ENCODE data around the gene FLT1.

FLT1 gene

DNA sequence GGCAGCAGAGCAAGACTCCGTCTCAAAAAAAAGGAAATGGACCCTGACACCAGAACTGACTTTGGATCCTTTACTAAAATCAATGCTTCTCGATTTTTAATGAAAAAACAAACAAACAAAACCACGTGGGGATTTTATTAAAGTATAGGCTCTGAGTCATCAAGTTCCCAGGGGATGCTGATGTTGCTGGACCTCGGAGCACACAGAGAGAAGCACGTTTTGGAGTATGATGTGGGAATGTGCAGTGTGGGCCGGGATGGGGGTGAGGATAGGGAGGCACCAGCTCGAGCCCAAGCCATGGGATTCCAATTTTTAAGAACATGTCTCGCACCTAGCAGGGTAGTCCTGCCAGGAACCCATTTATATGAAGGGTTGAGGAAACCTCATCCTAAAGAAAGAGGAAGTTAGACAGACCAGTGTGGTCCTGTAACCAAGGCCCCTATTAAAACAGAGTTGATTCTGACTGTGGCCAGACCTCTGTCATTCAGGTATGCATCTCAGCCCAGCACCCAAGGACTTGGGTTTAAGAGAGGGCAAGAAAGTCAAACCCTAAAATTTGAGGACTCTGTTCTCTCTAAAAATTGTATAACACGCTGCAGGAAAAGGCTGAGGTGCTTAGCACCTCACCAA, 6.4 kb downstream of the FLT1 start:
- H3K4me3 ChIP-seq (ENCODE audit: low read depth, low read length), result no peak overlapping the region

DNA sequence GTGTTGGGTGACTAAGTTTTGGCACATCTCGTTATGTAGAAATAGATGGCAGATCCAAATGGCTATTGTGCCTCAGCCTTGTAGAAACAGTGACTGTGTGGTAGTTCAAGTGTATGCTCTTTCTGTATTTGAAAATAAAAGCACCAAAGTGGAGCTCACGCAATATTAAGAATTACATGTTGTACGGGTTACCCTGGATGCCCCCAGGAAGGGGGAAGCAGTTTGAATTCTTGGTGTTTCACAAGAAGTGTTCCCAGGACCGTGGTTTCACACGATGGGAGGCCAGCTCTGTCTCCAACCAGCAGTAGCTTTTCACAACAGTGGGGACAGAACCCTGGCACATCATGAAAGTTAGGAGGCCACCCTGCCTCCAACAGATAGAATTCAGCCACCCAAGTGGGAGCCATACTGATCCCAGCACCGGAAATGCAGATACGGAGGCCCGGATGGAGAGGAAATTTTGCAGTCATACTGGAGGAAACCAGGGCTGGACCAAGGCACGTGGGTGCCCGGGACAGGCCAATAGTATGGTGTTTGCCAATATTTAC, 8.9 kb downstream of the FLT1 start:
- no peak overlapping the region for H3K4me3 ChIP-seq (ENCODE audit: low read depth, low read length)

DNA sequence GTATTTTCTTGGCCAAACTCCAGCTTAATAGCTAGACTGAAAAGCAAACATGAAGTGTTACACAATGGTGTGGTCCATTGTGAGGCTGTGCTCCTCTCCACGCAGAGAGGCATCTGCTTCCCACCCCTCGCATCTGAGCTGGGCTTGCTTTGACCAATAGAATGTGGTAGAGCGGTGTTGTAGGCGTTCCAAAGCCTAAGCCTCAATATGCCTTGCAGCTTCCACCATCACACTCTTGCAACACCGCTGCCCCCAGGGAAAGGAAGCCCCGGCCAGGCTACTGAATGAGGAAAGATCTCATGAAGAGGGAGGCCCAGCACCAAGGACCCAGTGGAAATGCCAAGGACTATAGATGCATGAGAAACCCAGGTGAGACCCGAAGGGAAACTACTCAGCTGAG, 9.4 kb downstream of the FLT1 start:
- H3K4me3 ChIP-seq (ENCODE audit: low read depth, low read length), result no peak overlapping the region

DNA sequence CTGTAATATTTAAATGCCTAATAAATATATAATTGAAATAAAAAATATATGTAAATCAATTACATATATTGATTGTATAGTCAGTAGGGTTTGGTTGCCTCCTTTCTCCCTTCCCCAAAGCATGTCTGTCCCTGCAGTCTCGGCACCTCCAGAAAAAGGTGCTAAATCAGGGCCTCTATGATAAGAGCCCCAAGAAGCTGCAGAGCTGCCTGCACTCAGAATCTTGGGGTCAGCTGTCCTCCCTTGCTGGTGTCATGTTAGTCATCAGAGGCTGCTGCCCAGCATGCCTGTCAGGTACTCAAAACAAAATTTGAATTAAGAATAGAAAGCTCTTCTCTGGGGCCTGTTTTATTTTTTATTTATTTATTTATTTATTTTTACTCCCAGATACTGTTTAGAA, 9.8 kb downstream of the FLT1 start:
- H3K4me3 ChIP-seq (ENCODE audit: low read depth, low read length), result no peak overlapping the region

DNA sequence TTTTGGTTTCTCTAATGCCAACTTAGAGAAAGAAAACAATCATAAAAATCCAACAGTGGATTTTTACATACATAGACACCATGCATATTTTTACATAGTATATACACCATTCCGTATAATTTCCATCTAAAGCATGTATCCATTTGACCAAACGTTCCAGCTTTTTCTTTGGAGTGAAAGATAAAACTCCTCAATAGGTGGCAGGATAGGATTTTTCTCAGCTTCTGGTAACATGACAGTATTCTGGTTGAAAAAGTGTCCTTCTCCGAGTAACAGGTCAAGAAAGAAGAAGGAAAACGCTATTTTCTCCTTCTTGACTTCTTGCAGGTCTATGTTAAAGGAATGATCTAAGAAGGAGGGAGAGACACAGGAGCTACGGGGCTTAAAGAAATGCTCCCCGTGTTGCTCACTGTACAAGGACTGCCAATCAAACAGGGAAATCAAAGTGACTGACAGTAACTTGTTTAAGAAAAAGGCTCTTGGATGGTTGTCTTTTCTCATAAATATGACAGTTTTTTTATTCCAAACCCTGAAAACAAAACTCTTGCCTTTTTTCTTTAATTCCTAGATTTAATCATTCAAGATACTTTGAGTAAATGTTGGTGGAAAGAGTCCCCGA, 11.5 kb downstream of the FLT1 start:
- H3K4me3 ChIP-seq (ENCODE audit: low read depth, low read length), result no peak overlapping the region

DNA sequence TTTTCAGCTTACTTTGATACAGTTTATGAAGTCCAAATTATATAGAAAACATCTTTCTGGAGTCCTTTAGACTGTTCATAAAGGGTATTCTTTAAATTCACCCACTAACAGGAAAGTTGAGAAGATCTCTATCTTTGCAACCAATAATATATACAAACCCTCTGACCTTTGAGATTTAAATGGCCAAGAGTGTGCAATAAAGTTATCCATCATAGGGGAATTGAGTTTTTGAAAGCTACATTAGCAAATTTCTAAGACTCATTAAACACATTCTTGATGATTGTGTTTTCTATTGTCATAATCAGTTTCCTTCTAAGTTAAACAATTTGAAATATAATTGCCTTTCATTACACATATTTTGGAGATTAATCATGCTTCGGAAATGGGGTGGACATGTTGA, 15.9 kb downstream of the FLT1 start:
- no peak overlapping the region for H3K4me3 ChIP-seq (ENCODE audit: low read depth, low read length)

DNA sequence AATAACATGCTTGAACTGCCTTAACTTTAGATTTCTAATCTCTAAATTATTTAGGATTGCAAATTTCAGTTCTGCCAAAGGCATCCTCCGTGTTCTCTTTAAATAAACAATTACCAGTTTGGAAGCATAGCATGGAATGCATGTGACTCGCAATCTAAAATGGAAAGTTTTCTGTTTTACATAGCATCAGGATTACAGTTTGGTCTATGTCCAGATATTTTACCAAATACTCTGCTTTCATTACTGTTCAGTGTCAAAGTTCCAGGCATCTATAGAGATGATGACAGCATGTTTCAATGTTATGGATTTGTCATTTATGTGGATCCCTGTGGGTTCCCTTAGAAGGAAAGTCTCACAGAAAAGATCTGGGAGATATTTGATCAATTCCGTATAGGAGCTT, 16.8 kb downstream of the FLT1 start:
- no peak overlapping the region for H3K4me3 ChIP-seq (ENCODE audit: low read depth, low read length)

DNA sequence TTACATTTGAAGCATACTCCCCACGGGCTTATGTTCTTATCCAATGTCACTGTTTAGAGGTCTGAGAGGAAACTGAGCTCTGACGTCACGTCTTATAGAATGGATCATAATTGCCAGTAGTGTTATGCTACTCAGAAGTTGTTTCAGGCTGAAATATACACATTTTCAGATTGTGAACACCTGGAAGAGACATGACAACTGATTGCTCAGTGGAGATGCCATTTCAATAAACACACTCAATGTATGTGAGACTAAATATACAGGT, 17.3 kb downstream of the FLT1 start:
- H3K4me3 ChIP-seq (ENCODE audit: low read depth, low read length), result no peak overlapping the region

DNA sequence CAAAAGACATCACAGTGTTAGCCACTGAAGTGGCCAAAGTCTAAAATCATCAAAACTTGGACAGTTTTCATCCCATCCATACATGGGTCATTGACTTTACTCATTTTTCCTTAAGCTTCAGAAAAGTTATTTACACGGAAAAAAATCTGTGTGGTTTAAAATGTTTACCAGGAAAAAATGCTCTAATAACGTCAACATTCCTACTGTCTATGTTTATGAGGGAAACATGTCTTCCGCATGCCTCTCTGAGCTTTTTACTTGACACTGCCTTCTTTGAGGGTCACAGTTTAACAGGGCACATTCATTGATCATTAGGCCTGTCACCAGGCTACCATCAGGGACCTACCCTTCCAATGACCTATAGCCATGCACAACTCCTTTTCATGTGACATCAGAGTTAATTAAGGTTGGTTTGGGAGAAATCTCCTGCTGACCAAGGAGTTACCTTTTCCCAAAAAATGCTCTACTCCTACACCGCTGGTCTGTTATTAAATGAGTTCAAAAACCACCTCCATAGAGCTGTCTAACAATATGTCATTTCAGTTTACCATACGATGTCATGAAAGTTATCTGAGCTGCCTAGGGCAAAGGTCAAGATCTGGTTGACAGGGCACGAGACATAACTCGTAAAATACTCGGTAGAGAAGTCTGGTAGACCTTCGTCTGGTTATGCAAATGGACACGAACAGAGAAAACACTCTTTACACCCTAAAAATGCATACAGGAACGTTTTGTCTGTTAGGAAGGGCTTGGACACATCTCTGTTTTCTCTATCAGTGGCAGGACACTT, 17.8 kb downstream of the FLT1 start:
- no peak overlapping the region for H3K4me3 ChIP-seq (ENCODE audit: low read depth, low read length)

DNA sequence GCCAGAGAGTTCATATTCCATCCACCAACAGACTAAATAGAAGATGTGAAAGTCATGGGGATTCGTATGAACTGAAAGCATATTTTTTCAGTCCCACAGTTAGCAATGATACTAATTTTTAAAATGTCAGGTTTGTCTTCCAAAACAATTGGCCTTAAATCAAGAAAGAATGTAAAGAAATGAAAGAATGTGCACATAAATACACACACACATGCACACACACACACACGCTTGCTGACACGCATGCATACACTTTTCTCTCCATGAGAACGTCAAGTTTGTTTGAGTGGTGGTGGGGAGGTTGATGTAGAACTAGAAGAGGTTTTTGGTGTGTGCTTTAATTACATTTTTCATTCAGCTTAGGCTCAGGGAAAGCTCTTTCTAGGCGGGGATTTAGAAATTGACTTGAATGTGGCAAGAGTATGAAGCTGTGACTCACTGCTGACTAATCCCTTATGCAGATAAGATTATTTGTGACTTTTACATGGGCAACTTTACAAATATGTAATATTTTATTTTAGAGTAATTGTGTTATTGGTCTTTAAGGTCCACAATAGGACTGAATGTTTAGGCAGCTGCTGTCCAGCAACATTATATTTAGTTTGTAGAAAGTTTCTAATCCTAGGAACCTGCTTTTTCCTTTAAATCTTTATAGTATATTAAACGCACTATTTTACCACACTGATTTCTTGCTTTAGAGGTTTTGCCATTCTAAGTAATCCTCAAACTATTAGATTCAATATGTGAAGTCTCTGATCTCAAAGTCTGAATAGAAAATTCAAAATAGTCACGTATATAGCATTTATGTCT, 18.8 kb downstream of the FLT1 start:
- no peak overlapping the region for H3K4me3 ChIP-seq (ENCODE audit: low read depth, low read length)

DNA sequence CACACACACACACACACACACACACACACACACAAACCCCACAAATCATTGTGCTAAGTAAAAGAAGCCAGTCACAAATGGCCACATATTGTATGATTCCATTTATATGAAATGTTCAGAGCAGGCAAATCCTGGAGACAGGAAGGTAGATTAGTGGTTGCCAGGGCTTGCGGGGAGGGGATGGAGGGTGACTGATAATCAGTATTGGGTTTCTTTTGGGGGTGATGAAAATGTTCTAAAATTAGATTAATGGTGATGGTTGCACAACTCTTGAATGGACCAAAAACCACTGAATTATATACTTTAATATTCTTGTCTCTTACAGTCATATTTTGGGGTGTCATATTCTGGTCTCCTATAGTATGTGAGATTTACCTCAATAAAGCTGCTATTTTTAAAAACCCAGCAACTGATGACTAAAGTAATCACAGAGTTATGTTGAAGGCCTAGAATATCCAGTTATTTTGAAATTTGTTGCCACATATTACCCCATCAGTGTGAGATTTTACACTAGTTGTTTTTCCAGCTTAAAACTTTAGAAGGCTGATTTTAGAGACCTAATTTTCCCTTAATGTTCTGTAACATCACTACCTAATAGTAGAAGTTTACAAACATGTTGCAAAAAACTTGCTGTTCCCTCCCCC, 20.3 kb downstream of the FLT1 start:
- no peak overlapping the region for H3K4me3 ChIP-seq (ENCODE audit: low read depth, low read length)

DNA sequence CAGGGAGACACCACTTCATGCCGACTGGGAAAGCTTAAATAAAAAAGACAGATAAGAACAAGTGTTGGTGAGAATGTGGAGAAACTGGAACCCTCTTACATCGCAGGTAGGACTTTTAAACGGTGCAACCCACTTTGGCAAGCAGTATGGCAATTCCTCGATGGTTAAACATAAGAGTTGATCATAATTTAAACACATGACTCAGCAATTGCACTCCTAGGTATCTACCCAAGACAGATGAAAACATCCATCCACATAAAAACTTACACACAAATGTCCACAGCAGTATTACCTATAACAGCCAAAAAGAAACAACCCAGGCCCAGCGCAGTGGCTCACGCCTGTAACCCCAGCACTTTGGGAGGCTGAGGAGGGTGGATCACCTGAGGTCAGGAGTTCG, 21.9 kb downstream of the FLT1 start:
- no peak overlapping the region for H3K4me3 ChIP-seq (ENCODE audit: low read depth, low read length)

DNA sequence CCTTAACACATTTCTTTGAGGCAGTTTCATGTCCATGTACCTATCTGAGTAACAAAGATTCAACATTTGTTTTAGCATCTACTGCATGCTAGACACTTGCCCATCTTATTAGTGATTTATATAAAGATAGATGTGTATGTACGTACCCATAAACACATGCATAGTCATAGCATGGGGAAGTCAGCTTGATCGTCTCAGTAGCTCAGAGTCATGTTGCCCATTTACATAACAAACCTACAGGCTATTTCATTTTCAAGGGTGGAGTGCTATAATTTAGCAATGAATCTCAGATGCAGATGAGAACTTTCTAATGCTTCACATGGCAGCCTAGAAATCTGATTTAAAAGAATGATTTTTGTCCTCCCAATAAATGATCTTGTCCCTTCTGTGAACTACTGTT, 23.5 kb downstream of the FLT1 start:
- no peak overlapping the region for H3K4me3 ChIP-seq (ENCODE audit: low read depth, low read length)

DNA sequence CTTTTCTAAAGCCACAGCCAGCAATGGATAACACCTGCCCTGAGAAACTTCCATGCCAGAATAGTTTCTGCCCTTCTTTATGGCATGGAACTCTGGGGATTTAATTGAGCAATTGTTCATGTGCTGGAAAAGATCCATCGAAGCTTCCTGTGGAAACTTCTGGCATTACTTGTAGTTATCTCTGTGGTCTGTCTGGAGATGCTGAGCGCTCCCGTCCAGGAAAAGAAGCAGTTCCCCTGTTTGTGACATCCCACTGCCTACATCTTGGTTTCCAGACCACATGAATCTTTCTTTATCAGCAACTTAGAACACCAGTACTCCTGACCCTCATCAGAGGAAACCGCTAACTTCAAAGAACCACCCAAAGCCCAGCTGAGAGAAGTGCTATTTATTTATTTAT, 24.6 kb downstream of the FLT1 start:
- H3K4me3 ChIP-seq (ENCODE audit: low read depth, low read length), result no peak overlapping the region

DNA sequence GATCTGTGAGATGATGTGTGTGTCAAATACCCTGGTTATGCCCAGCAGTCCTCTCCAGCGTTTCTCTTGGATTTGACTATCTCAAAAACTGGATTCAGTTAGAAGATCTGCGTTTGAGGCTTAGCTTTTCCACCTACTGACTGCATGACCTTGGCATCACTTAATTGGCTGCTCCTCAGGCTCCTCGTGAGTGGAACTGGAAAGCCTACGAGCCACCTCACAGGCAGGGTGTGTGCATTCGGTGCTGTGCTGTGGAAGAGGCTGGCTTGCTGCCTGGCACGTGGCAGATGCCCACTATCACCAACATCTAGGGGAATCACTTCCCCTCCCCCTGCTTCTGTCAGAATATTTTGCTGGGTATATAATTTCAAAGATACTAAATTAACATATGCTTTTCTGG, 25.6 kb downstream of the FLT1 start:
- H3K4me3 ChIP-seq (ENCODE audit: low read depth, low read length), result no peak overlapping the region

DNA sequence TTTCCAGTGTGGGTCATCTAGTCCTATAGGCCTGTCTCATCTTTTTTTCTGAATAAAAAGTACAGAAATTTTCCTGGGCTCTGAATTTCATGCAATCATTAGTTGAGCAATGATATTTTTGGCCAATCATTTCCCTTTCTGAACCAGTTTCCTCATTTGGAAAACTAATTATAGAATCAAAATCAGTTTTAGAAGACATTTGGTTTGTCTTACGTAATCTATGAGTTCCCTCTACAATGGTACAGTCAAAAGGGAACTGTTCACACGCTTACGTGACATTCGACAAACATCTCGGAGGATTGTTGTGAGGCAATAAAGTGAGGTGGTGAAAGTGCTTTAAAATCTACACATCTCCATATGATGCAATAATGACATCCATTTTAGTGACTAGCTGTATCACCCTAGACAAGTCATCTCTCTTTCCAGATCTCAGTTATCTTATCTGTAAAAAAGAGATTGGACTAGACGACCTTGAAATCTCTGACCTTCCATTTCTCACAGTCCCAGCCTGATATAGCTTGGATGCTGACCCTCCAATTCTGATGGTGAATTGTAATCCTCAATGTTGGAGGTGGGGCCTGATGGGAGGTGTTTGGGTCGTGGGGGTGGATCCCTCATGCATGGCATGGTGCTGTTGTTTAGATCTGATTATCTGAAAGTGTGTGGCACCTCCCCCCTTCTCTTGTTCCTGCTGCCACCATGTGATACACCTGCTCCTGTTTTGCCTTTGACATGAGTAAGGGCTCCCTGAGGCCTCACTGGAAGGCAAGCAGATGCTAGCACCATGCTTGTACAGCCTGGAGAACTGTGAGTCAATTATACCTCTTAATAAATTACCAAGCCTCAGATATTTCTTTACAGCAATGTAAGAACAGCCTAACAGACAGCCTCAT, 26.7 kb downstream of the FLT1 start:
- no peak overlapping the region for H3K4me3 ChIP-seq (ENCODE audit: low read depth, low read length)

DNA sequence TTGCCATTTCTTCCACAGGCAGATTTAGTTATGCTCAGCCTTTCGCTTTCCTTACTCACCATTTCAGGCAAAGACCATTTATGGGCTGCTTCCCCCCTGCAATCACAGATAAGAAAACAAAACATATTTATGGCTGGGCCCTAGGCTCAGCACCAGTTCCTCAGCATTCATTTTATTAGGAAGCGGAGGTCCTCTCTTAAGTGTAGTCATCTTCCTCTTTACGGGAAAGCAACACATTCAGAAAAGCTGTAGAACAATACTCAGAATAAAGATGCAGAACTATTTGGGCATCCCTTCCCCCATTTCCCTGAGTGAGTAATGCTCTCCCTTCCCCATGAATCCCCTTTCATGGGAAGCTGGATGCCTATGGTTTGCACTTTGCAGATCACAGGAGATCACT, 27.9 kb downstream of the FLT1 start:
- H3K4me3 ChIP-seq (ENCODE audit: low read depth, low read length), result no peak overlapping the region

DNA sequence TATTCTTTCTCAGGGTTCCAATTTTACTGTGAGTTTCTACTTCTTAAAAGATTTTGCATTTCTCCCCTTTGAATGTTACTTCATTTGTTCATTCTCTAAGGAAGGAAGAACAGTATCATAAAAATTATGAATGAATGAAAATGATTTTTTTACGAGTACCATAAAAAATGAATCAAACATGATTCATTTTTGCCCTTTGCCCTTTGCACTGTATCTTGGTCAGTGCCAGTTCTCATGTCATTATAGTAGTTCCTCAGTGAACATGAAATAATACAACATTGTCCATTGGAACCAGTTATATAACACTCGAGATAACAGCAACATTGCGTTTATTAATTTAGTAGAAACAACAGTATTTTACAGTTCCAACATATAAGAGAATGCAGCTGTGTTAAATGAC, 28.8 kb downstream of the FLT1 start:
- H3K4me3 ChIP-seq (ENCODE audit: low read depth, low read length), result no peak overlapping the region

DNA sequence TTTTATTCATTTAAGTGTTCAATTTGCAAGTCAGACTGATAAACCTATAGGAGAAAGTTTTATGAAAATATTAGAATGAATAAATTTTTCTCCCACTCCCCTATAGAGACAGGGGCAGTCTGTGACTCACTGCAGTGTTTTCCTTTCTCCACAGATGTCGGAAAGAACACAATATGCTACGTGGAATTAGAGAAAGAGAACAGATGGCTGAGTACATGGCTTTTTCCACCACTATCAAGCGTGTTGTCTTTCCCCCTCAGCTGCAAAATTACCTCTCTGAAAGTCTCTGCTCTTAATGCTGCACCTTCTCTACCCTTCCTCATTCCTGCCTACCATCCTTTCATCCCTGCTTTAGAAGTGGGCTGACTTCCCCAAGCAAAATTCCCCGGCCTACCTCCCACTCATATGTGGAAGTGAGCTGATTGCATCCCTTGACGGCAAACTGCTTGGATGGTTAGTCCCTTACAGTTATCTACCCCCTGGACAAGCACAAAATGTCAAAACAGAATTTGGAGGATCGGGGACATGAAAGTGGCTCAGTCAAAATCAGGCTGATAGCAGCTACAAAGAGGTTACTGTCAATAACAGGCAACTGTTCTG, 30.0 kb downstream of the FLT1 start:
- H3K4me3 ChIP-seq (ENCODE audit: low read depth, low read length), result no peak overlapping the region

DNA sequence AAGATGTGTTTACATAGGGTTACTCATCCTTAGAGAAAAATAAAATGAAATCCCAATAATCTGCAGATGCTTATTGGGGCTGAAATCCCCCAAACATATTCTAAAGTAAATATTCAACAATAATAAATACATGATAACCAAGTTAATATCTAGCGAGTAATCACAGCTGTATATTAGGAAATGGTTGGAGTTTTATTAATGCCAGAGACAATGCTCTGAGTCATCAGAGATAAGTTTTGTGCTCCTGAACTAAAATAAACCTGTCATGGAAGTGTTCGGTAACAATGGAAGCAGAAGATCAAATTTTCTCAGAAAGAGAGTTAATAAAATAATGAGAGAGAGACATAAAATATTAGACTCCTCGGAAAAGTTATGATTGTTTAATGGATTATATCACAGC, 31.4 kb downstream of the FLT1 start:
- H3K4me3 ChIP-seq (ENCODE audit: low read depth, low read length), result no peak overlapping the region
